Kidney (tissue), 14 donors: ENCODE measurements around the gene ZNF304. TPM values are rescaled to one million over a fixed set of nuclear protein-coding genes. Genes with fewer than 3 reads are reported as not detected.

Experiments
- DNase-seq, 5 donors: peaks; one replicate each; pipeline ENCODE4 v3.0.0-alpha.2; 2013 to 2020
- FAIRE-seq: peaks from 2 replicates; lab custom pipeline; 2012; peaks lifted over from hg19 to GRCh38; lab: Jason Lieb, UNC
- H3K27ac ChIP-seq, 2 donors: one replicate each; pipeline ENCODE4 v1.7.0; 2013; ENCODE audit warnings: low read depth in 2 of 2, low read length in 2 of 2, inconsistent platforms in 1 of 2
- H3K27me3 ChIP-seq: one replicate; pipeline ENCODE4 v1.7.1; 2013; ENCODE audit warnings: low read length, inconsistent platforms; ENCODE audit not compliant: control insufficient read depth, insufficient read depth
- H3K36me3 ChIP-seq, 3 donors: one replicate each; pipeline versions ENCODE4 v1.7.0 to v1.7.1; 2013; ENCODE audit warnings: low read length in 3 of 3, control low read depth in 1 of 3, inconsistent platforms in 1 of 3; ENCODE audit not compliant: insufficient read depth in 3 of 3, control insufficient read depth in 2 of 3
- H3K4me1 ChIP-seq, 3 donors: one replicate each; pipeline versions ENCODE4 v1.7.0 to v1.7.1; 2013; ENCODE audit warnings: low read length in 3 of 3, inconsistent platforms in 1 of 3, low read depth in 1 of 3; ENCODE audit not compliant: control insufficient read depth in 2 of 3, insufficient read depth in 2 of 3
- H3K4me3 ChIP-seq, 3 donors: one replicate each; pipeline versions ENCODE4 v1.7.0 to v1.8.1; 2013; ENCODE audit warnings: low read length in 3 of 3, control low read depth in 1 of 3, inconsistent platforms in 1 of 3
- H3K9ac ChIP-seq, 3 donors: one replicate each; pipeline versions ENCODE4 v1.7.0 to v1.7.1; 2013; ENCODE audit warnings: low read length in 3 of 3, control low read depth in 1 of 3, inconsistent platforms in 1 of 3
- H3K9me3 ChIP-seq, 3 donors: one replicate each; pipeline versions ENCODE4 v1.7.0 to v1.7.1; 2013; ENCODE audit warnings: low read length in 3 of 3, control low read depth in 1 of 3, inconsistent platforms in 1 of 3; ENCODE audit not compliant: control insufficient read depth in 2 of 3, insufficient read depth in 1 of 3
- intact Hi-C: fragments of 100-400 bp; cut with DNase I; formaldehyde crosslinking; loops from one replicate; pipeline ENCODE4 v1.11.1; 2022
- polyA plus RNA-seq: library from polyadenylated mRNA; stranded (reverse); fragments of 350-450 nt; fragmentation: Illumina TruSeq; extraction: RNeasy Lipid Tissue Mini Kit (QIAGEN cat#74804); gene quantifications from one replicate; pipeline ENCODE4 v1.2.3, GENCODE V29; 2014; ENCODE audit warnings: low read depth, low replicate concordance; ENCODE audit not compliant: insufficient read depth
- total RNA-seq: library from RNA; stranded (reverse); fragmentation: NEBNext Ultra II Directional; extraction: Animal tissue kit (Norgen Biotek cat#: 25700); gene quantifications from one replicate; pipeline ENCODE4 v1.2.1, GENCODE V29; 2021
- TF ChIP-seq, protein P1 (sequence below): IDR thresholded peaks from 3 replicates; pipeline ENCODE4 v1.5.1; 2012; ENCODE audit warnings: mild to moderate bottlenecking, moderate library complexity, borderline replicate concordance; ENCODE audit not compliant: insufficient read depth; ENCODE audit errors: extremely low read depth
- donor health status: control.
- donor health status: control.
- donor health status: control.
- donor health status: control.
- donor health status: control.
- donor health status: DM: yes; HTN: yes; CAD: no.
- donor health status: Normal renal cell carcinoma (clear cell type).

Gene ZNF304
- total and polyA plus RNA-seq, 2 donors from 2014 or later, result 3.3 to 13.8 TPM

DNA sequence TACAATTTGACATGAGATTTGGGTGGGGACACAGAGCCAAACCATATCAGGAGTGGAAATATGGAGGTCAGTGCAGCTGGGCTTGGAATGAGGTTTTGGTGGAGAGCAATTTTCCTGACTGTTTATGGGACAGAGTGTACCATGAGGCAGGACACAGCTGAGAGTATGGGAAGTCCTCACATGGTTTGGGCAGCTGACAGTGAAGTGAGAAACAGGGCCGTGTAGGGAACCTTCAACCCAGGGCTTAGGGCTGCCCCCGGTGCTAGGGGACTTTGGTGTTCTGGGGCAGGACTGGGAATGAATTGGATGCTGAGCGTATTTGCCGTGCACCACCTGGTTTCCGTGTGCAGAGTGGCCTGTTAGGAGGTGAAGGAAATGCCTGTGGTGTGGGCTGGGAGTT is 44.6 kb downstream of the ZNF304 start:
- Histone ChIP-seq H3K27me3 (no peaks in the 10 kb centered on the region), H3K4me3 (no peak overlapping the region), H3K36me3 (peaks cover 21 to 40% (median 30%) of the 10 kb centered on the region in 3 donors), H3K9me3 (peaks cover 0 to 21% (median 5%) of the 10 kb centered on the region in 3 donors), H3K4me1 (peaks cover 0 to 3% (median 0%) of the 10 kb centered on the region in 3 donors), H3K9ac (no peak overlapping the region), H3K27ac (no peak overlapping the region)
- TF ChIP-seq, protein P1, sequence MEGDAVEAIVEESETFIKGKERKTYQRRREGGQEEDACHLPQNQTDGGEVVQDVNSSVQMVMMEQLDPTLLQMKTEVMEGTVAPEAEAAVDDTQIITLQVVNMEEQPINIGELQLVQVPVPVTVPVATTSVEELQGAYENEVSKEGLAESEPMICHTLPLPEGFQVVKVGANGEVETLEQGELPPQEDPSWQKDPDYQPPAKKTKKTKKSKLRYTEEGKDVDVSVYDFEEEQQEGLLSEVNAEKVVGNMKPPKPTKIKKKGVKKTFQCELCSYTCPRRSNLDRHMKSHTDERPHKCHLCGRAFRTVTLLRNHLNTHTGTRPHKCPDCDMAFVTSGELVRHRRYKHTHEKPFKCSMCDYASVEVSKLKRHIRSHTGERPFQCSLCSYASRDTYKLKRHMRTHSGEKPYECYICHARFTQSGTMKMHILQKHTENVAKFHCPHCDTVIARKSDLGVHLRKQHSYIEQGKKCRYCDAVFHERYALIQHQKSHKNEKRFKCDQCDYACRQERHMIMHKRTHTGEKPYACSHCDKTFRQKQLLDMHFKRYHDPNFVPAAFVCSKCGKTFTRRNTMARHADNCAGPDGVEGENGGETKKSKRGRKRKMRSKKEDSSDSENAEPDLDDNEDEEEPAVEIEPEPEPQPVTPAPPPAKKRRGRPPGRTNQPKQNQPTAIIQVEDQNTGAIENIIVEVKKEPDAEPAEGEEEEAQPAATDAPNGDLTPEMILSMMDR, result no peak
- intact Hi-C loops, result no loop called here
- no peak for DNase-seq
- no peak for FAIRE-seq

DNA sequence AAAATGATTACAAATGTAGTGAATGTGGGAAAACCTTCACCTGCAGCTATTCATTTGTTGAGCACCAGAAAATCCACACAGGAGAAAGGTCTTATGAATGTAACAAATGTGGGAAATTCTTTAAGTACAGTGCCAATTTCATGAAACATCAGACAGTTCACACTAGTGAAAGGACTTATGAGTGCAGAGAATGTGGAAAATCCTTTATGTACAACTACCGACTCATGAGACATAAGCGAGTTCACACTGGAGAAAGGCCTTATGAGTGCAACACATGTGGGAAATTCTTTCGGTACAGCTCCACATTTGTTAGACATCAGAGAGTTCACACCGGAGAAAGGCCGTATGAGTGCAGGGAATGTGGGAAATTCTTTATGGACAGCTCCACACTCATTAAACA is 47.8 kb downstream of the ZNF304 start:
- Histone ChIP-seq H3K27ac (no peak overlapping the region), H3K36me3 (peaks cover 23 to 39% (median 27%) of the 10 kb centered on the region in 3 donors), H3K9ac (no peak overlapping the region), H3K27me3 (no peaks in the 10 kb centered on the region), H3K4me1 (no peaks in the 10 kb centered on the region), H3K9me3 (peaks cover 0 to 24% (median 5%) of the 10 kb centered on the region in 3 donors), H3K4me3 (no peak overlapping the region)
- no peak for FAIRE-seq
- DNase-seq, result no peak
- TF ChIP-seq, protein P1, result no peak
- intact Hi-C loops, result no loop called here

DNA sequence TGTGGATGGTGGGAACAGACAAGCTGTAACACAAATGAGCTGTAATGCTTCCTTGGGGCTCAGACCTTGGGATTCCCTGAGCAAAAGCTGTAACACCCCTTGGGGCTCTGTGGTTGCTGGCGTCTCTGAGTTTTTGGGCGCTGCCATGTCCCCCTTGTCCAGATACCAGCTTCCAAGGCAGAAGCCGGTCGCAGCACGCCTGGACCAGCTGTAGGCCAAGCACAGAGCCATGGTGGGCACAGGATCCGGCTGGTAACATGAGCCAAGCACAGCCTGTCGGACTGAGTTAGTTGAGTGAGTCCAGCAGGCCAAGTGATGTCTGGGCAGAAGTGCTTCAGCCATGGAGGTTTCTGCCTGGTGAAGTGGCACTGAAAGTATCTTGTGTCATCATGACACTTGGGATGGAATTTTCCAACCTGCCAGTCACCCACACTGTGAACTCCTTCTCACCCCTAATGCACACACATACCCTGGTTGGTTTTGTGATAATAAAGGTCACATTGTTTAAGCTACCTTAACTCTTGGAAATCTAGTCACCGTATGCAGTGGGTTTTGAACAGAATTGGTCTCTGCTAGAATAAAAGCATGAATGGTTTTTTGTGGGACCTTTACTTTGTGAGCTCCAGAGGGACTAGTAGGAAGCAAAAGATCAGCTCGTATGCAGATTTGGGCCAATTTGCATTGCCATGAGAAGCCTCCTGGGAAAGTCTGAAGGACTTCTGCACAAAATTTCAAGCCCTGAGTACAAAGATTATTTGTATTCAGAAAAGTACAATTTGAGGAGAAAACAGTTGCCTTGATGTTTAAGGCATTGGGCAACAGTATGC is 52.9 kb downstream of the ZNF304 start:
- Histone ChIP-seq H3K27ac (no peak overlapping the region), H3K9ac (no peak overlapping the region), H3K4me3 (peak overlapping the region in 1 of 3 donors; percentile 17), H3K27me3 (no peaks in the 10 kb centered on the region), H3K36me3 (peaks cover 8 to 10% (median 9%) of the 10 kb centered on the region in 3 donors), H3K4me1 (peaks cover 0 to 4% (median 0%) of the 10 kb centered on the region in 3 donors), H3K9me3 (peaks cover 0 to 9% (median 0%) of the 10 kb centered on the region in 3 donors)
- no peak for FAIRE-seq
- intact Hi-C loops, result no loop called here
- no peak for DNase-seq
- TF ChIP-seq, protein P1, result no peak
